Esophagus squamous epithelium (tissue), 5 donors: ENCODE data around the gene NSG1. TPM values are rescaled to one million over a fixed set of nuclear protein-coding genes. Genes with fewer than 3 reads are reported as not detected.

Source experiments
- DNase-seq: peaks from one replicate; lab custom pipeline; 2025; lab: John Stamatoyannopoulos, UW
- H3K27ac ChIP-seq, 4 donors: fragments of 200-600 bp; sonication (generic); one replicate each; pipeline ENCODE4 v1.5.1; 2016 to 2019; ENCODE audit warnings: mild to moderate bottlenecking in 1 of 4
- H3K27me3 ChIP-seq, 4 donors: fragments of 200-600 bp; sonication (generic); 1 replicate in 3 of 4; 2 replicates in 1 of 4; pipeline versions ENCODE4 v1.5.1 to v1.6.0; 2017 to 2021; ENCODE audit warnings: antibody characterized with exemption in 1 of 4
- H3K36me3 ChIP-seq, 3 donors: fragments of 200-600 bp; sonication (generic); one replicate each; pipeline ENCODE4 v1.5.1; 2016 to 2019
- H3K4me1 ChIP-seq, 3 donors: fragments of 200-600 bp; sonication (generic); one replicate each; pipeline ENCODE4 v1.5.1; 2017 to 2019
- H3K4me3 ChIP-seq, 4 donors: fragments of 200-600 bp; sonication (generic); 1 replicate in 3 of 4; 2 replicates in 1 of 4; pipeline ENCODE4 v1.5.1; 2016 to 2019; ENCODE audit warnings: mild to moderate bottlenecking in 2 of 4, moderate library complexity in 1 of 4
- H3K9me3 ChIP-seq, 3 donors: fragments of 200-600 bp; sonication (generic); one replicate each; pipeline ENCODE4 v1.5.1; 2016 to 2019
- CTCF ChIP-seq, 6 experiments: fragments of 450-650 bp in 4 of 6; fragments of 200-600 bp in 2 of 6; sonication (generic) in 2 of 6; IDR thresholded peaks; one replicate each; pipeline ENCODE4 v1.5.1; 2016 to 2019; ENCODE audit warnings: antibody characterized with exemption in 6 of 6, mild to moderate bottlenecking in 4 of 6, moderate library complexity in 4 of 6
- POLR2A ChIP-seq, 4 donors: fragments of 450-650 bp; IDR thresholded peaks; one replicate each; pipeline ENCODE4 v1.6.1; 2017; ENCODE audit warnings: antibody characterized with exemption in 4 of 4, mild to moderate bottlenecking in 4 of 4, moderate library complexity in 3 of 4
- WGBS, 2 donors: methylation state at CpG; one replicate each; pipeline ENCODE4 v1.1.5; 2018; 5-methylcytosine and 5-hydroxymethylcytosine counted together
- intact Hi-C: fragments of 100-400 bp; cut with DNase I; formaldehyde crosslinking; loops from one replicate; pipeline ENCODE4 v1.15.0; 2022
- total RNA-seq, 4 donors: library from RNA; depleted of rRNA; stranded (reverse); fragments of >200 nt; gene quantifications; one replicate each; pipeline ENCODE4 v1.1.0, GENCODE V29; 2016
- donor health status: DM: yes; HTN: yes; CAD: no.

NSG1 gene
- total RNA-seq, 4 donors from 2014 or later: 21.2 to 48.8 (median 37.5) TPM

GRCh38 chr4:4390046-4390445 lies 3.1 kb downstream of the NSG1 start:
- TF ChIP-seq CTCF (IDR thresholded peaks at IDR 0.05): no peak
- H3K36me3 ChIP-seq: no peaks in the 10 kb centered on the region
- no peak for DNase-seq
- no peak overlapping the region for H3K4me3 ChIP-seq
- H3K27me3 ChIP-seq: peaks cover 0 to 99% (median 12%) of the 10 kb centered on the region in 4 donors
- 71 to 79% methylated on average over 1 to 7 of the region's 7 CpGs for WGBS, 2 donors
- no peaks in the 10 kb centered on the region for H3K9me3 ChIP-seq
- peaks cover 21 to 83% (median 38%) of the 10 kb centered on the region in 3 donors for H3K4me1 ChIP-seq
- H3K27ac ChIP-seq: no peak overlapping the region
- intact Hi-C loops: no loop called here

DNA sequence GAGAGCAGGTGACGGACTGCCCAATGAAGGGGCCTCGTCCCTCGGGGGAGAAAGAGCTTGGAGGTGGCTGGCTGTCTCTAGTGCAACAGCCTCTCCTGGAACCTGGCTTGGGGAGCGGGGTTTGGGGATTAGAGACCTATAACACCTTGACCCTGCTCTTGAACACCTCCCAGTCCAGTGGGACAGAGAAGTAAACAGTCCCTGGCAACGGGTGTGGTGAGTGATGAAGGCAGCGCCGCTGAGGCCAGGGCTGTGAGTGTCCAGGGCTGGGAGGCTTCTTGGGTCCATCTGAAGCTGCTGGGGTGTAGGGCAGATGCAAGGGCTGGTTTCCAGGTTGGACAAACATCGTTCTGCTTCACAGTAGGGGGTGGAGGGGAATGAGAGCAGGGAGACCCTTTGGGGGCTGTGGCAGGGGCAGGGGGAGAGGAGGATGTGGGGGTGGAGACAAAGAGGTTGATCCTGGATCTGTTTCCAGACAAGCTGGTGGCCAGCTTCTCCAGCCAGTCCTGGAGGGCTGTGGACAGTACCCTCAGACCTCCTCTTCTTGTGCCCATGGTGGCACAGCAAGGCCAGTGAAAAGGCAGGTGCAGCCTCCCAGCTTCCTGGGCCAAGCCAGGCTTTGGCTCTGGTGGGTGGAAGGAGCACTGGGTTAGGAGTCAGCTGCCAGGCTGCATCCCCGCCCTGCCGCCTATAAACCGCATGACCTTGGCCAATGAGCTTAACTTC lies 3.8 kb downstream of the NSG1 start:
- Histone ChIP-seq H3K4me3 (no peak overlapping the region), H3K4me1 (peaks cover 21 to 80% (median 37%) of the 10 kb centered on the region in 3 donors), H3K9me3 (no peaks in the 10 kb centered on the region), H3K36me3 (no peaks in the 10 kb centered on the region), H3K27ac (no peak overlapping the region), H3K27me3 (peaks cover 0 to 98% (median 10%) of the 10 kb centered on the region in 4 donors)
- TF ChIP-seq POLR2A (IDR thresholded peaks at IDR 0.05): no peak
- no peak for TF ChIP-seq CTCF (IDR thresholded peaks at IDR 0.05)
- no peak for DNase-seq
- intact Hi-C loops: no loop called here
- 64 to 90% methylated on average over 2 to 3 of the region's 11 CpGs for WGBS, 2 donors

DNA sequence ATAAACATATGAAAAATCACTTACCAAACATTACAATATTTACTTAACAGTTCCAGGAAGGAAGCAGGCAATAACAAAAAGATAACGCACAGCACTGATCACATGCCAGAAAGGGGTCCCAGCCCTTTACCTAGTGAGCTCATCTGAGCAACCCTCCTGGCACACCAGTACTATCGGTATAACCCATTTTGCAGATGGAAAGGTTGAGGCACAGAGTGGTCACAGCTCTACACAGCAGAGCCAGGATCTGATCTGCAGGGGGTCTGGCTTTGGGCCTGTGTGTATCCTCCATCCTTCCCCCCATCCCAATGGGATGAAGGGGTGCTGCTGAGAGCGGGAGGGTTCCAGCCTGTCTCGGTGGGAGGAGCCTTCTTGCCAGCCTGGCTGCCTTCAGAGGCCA lies 5.0 kb downstream of the NSG1 start:
- H3K4me3 ChIP-seq: no peak overlapping the region
- H3K27me3 ChIP-seq: peaks cover 0 to 97% (median 6%) of the 10 kb centered on the region in 4 donors
- H3K4me1 ChIP-seq: peaks cover 15 to 69% (median 29%) of the 10 kb centered on the region in 3 donors
- 63 to 73% methylated on average over 2 to 4 of the region's 4 CpGs for WGBS, 2 donors
- no peak for TF ChIP-seq CTCF (IDR thresholded peaks at IDR 0.05)
- no peak for TF ChIP-seq POLR2A (IDR thresholded peaks at IDR 0.05)
- peak overlapping the region in 2 of 4 donors; percentile 48 to 62 for H3K27ac ChIP-seq
- no peaks in the 10 kb centered on the region for H3K36me3 ChIP-seq
- intact Hi-C loops: no loop called here
- no peaks in the 10 kb centered on the region for H3K9me3 ChIP-seq
- no peak for DNase-seq

DNA sequence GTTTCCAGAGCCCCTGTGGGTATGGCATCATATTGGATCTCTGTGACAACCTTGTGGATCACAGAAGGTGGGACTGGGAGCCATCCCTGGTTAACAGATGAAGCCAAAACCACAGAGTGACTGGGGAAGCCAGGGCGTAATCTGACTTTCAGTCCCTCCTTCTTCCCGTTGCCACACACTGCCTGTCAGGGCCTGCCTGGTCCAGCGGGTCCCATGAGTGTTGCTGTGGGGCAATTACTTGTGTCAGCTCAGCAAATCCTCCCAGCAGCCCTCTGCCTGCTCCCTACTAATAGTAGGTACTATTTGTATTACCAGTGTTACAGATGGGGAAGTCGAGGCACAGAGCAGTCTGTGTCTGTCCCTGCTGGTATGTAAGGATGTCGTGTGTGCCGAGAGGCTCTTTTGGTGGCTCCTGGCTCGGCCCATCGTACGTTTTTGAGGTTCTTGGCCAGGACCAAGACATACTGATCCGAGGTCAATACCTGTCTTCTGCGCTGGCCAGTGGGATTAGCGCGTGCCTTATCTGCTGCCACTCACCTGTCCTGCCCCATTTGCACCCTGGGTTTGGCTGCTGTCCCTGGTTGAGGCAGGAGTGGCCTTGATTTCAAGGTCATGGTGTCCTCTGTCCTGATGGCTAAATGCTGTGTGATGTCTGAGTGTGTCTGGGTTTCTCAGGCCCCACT lies 5.7 kb downstream of the NSG1 start:
- no peak overlapping the region for H3K4me3 ChIP-seq
- H3K9me3 ChIP-seq: no peaks in the 10 kb centered on the region
- WGBS, 2 donors: 59 to 67% methylated on average over 11 to 12 of the region's 13 CpGs
- H3K4me1 ChIP-seq: peaks cover 7 to 67% (median 21%) of the 10 kb centered on the region in 3 donors
- H3K27ac ChIP-seq: peak overlapping the region in 2 of 4 donors; percentile 48 to 62
- no peak for DNase-seq
- peaks cover 0 to 97% (median 2%) of the 10 kb centered on the region in 4 donors for H3K27me3 ChIP-seq
- TF ChIP-seq CTCF (IDR thresholded peaks at IDR 0.05): no peak
- TF ChIP-seq POLR2A (IDR thresholded peaks at IDR 0.05): no peak
- peaks cover 0 to 6% (median 0%) of the 10 kb centered on the region in 3 donors for H3K36me3 ChIP-seq
- intact Hi-C loops: no loop called here

GRCh38 chr4:4394644-4395043 lies 7.7 kb downstream of the NSG1 start:
- intact Hi-C loops: no loop called here
- Histone ChIP-seq H3K4me3 (no peak overlapping the region), H3K36me3 (peaks cover 0 to 8% (median 0%) of the 10 kb centered on the region in 3 donors), H3K27me3 (peaks cover 0 to 91% (median 0%) of the 10 kb centered on the region in 4 donors), H3K9me3 (no peaks in the 10 kb centered on the region), H3K4me1 (peaks cover 3 to 49% (median 13%) of the 10 kb centered on the region in 3 donors), H3K27ac (no peak overlapping the region)
- no peak for DNase-seq
- WGBS, 2 donors: 16% methylated on average over 7 of the region's 9 CpGs; no CpG with 5 or more reads in 1 of the 2 donors
- TF ChIP-seq CTCF (IDR thresholded peaks at IDR 0.05) (no peak), POLR2A (IDR thresholded peaks at IDR 0.05) (no peak)
